Ureter (tissue), 1 donor: ENCODE measurements around the gene RASAL3. TPM values are rescaled to one million over a fixed set of nuclear protein-coding genes. Genes with fewer than 3 reads are reported as not detected.

Experiments used
- DNase-seq: peaks from one replicate; pipeline ENCODE4 v3.0.0-alpha.2; 2020; ENCODE audit warnings: low spot score
- total RNA-seq: library from RNA; stranded (reverse); gene quantifications from one replicate; pipeline ENCODE4 v1.2.4, GENCODE V29; 2023
- donor health status: DM: yes; HTN: yes; CAD: no.

RASAL3 gene
- total RNA-seq, 1 donor from 2014 or later, result 3.9 TPM

DNA sequence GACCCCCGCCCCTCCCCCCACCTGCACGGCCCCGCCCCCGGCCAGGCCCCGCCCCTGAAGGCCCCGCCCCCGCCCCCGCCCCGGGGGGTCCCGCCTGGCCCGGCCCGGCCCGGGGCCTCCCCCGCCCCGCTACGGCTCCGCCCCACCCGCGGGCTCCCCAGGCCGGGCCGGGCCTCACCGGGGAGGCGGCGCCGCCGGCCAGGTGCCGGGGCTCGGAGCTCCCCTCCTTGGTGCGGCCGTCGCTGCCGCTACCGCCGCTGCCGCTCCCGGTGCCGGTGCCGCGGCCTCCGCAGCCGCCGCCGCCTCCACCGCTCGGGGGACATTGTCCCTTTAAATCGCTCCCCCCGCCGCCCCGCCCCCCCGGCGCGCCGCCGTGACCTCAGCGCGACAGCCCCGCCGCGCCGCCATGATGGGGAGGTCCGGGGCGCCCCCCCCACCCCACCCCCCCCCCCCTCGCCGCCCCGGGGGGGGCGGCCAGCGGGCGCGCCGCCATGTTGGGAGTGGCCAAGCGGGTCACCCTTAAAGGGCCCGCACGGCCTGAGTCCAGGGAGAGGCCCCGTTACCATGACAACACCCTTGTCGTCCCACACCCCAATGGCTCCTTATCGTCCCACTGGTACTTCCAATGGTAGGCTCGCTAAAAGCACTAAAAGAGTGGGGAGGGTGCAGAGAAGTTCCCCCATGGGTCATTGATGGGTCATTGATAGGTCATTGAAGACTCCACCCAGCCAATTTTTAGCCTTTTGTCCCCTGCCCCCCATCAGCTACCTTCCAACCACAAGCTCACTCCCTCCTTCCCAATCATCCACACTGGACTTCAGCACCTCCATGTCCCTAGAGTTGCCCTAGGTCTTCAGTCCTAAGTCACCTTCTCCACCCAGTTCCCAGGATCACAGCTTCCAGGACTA lies 14.5 kb downstream of the RASAL3 start, which contains the start of gene WIZ:
Gene WIZ, minus strand, starts transcription at position 337 of the 908 bp plus-strand sequence. CDS start 1,649 bp downstream, outside the sequence.
- peak; percentile 89 for DNase-seq

DNA sequence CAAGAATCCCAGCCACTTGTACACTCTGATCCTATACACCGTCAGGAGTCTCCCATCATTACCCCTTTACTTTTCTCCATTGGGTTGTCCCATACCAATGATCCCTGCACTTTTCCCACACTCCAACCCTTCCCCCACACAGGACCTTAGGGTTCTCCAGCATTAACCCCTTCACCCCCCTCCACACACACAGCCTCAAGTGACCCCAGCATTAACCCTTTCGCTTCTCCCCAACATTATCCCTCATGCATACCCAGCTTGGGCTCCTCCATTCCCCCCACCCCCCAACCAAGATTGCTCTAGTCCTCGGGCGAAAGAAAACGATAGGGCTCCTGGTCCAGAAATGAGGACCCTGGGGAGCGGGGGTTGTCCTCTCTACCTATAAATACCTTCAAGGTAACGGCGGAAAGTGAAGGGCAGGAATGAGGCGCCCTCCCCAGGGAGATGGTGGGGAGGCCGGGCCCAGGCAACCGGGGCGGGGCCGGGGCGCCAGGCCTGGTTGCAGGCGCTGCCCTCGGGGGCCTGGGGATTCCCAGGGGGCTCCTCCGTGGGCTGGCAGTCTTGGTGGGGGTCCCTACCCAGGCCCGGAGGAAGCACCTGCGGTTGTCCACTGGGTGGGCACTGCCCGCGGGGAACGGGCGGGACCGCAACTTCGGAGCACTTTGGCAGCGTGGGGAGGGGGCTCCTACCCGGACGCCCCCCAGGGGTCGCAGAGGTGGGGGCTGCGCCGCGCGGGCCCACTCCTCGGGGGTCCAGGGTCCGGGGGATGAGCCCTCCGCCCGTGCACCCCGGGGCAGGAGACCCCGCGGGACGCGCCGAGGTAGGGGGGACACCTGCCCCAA lies 15.3 kb downstream of the RASAL3 start:
- no peak for DNase-seq

DNA sequence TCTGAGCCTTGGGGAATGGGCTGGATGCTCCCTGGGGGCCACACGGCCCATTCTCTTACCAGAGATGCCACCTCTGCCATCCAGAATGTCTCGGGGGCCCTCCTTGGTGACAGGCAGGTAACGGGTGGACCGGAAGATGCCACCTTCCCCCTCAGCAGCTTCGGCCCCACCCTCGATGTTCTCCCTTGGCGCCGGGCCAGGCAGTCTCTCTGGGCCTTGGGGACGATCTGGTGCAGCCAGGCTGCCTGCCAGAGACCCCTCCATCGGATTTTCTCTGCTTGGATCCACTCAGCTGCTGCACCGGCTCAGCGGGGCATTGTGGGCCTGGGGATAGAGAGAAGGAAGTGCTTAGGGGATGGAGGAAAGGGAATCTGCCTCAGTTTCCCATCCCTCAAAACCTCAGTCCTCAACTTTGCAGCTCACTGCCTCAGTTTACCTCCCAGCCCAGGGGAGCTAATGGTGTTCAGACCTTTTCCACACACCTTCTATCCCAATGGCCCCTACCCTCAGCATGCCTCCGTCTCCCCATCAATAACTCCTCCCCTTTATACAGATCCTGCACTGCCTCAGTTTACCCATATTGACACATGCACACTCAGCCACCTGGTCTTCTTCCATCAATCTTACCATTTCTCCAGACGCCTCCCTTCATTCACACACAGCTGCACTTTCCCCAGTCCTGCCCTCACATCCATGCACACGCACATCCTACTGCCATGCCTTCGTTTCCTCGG lies 16.1 kb downstream of the RASAL3 start:
- no peak for DNase-seq

DNA sequence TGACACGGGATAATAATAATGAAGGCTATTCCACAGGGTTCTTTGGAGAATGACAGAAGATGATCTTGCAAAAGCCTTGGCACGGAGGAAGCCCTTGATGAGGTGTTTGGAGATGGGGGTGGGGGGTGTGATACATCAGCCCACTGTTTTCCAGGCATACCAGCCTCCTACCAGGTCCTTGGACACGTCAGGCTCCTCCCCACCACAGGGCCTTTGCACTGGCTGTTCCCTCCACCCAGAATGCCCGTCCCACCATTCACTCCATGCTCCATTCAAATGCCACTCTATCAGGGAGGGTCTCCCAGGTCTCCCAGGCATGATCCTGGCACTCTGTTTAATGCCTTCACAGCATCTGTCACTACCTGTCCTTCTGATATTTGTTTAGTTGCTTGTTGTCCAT lies 17.3 kb downstream of the RASAL3 start:
- no peak for DNase-seq

DNA sequence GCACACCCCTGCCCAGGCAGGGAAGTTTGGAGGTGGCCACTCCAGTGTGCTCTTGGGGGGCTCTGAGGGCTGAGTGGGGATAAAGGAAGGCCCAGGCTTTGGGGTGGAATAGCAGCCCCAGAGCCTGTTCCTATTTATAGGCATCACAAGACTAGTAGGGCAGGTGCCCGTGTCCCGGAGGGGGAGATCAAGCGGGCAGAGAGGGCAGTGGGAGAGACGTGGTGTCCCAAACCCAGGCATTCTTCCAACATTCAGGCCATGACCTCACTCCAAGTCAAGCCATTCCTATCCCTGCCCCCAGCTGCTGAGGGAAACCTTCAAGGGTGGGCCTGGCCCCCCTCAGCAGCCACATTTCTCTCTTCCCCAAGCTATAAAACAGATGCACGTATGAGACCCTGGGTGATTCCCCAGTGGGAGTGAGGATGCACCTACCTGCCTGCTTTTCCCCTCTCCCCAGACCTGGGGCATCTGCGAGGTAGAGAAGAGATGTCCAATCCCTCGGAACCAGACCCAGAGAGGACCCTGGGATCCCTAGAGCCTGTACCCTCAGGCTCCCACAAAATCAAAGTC lies 18.5 kb downstream of the RASAL3 start:
- no peak for DNase-seq

DNA sequence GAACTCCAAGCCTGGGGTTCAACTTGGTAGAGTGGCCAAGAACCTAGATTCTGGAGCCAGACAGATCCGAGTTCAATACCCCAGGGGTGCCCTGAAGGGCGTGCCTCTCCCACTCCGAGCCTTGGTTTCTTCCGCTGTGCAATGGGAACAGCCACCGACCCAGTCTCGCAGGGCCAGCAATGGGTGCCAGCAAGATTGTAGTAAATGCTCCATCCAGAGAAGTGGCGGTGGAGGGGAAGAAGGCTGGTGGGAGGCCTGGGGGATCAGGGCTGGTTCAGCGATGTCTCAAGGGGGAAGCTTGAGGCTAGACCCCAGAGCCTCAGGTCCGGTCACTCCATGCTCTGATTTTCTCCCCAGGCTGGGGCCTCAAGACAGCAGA lies 19.1 kb downstream of the RASAL3 start:
- DNase-seq, result no peak

DNA sequence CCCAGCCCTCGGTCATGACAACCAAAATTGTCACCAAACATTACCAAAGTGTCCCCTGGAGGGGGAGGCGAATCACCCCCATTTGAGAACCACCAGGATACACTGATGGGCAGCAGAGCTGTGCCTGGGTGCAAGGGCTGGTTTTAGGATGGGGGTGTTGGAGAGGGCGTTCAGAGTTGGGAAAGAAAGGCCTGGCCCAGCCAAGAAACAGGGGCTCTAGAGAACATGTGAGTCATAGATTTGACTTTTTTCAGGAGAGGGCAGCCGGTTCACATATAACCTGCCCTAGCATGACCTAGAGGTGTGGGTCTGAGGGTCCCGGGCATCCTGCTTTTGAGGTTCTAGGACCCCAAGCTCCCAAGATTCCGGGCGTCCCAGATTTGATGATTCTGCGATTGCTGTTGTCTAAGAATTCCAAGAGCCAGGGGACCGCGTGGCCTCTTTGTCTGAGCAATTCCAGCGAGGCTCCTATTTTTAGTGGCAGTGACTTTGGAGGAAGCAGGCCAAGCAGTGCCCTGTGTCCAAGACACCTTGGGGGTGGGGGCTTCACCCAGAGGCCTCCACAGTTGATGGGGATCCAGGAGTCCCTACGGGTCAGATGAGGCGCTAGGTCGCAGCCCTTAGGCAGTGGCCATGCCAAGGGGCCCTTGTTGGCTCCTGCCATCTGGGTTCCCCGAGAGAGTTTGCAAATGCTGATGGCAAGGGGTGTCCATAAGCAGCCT lies 19.7 kb downstream of the RASAL3 start:
- DNase-seq, result no peak

DNA sequence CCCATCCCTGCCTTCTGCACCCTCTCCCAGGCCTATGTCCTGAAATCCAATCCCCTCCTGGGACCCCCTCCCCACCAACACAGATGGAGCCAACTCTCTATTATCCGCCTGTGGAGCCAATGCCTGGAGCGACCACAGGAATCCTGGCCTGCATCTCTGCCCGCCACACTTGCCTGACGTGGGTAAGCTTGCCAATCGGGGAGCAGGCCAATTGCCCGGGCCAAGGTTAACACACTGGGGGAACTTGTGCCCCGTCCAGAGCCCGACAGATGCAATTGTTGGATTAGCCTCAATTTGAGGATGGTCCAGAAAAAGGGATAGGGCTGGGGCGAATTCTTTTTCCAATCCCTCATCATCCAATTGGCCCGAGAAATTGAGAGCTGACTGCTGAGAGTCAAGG lies 20.5 kb downstream of the RASAL3 start:
- DNase-seq, result no peak

DNA sequence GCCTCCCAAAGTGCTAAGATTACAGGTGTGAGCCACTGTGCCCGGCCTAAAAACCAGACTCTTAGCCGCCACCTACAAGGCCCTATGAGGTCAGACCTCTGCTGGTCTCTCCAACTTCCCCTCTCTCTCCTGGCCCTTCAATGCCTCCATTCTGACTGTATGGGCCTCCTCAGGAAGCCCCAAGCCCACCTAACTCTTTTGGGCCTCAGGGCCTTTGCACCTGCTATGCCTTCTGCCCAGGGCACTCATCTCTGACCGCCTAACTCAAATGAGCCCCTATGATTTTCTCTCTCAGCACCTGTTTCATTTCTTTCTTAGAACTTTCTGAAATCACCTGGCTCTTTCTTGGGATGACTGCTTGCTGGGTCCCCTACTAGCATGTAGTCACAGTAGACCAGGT lies 21.0 kb downstream of the RASAL3 start:
- DNase-seq, result no peak

DNA sequence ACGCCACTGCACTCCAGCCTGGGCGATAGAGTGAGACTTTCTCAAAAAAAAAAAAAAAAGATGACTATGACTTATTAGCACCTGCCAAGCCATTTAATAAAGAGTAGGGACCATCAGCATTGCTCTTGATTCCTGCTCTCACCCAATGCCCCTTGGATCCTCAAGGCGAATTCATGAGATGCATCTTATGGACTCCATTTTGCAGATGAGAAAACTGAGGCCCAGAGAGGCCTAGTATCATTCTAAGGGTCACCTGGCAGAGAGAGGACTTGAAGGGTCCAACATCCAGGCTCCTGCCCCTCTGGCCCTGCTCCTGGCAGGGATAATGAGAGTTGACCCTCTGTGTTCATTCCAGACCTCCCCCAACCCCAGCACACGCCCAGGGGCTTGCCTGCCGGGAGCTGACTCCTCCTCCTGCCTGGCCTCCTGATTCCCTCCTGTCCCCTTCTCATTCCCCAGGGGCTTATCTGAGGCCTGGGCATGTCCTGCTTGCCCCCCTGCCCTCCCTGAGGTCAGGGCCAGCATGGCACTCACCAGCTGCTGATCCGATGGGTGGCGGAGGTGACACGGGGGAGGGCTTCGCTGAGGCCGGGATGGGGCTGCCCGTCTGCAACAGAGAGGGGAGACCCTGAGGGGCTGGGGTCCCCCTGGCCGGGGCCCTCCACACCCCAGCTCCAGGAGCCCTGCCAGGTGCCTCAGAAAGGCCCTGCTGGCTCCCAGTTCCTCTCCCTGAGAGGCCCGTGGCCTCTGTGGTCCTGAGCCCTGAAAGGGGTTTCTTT lies 22.0 kb downstream of the RASAL3 start:
- no peak for DNase-seq

DNA sequence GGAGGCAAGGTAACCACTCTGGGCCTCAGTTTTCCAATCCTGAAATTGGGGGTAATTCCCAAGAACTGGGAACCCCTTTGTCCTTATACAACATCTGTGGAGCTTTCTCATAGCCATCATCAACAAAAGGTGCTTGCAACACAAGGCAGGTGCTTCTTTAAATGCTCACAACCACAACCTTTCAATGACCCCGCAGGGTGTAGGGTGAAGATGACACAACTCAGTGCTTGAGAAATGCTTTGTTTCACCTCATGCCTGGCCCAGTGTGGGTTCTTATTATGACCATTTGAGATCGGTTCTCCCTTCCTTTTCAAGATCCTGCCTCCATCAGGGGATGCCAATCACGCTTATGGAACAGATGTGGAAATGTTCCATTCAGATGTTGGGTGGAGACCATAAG lies 23.0 kb downstream of the RASAL3 start:
- DNase-seq, result no peak

DNA sequence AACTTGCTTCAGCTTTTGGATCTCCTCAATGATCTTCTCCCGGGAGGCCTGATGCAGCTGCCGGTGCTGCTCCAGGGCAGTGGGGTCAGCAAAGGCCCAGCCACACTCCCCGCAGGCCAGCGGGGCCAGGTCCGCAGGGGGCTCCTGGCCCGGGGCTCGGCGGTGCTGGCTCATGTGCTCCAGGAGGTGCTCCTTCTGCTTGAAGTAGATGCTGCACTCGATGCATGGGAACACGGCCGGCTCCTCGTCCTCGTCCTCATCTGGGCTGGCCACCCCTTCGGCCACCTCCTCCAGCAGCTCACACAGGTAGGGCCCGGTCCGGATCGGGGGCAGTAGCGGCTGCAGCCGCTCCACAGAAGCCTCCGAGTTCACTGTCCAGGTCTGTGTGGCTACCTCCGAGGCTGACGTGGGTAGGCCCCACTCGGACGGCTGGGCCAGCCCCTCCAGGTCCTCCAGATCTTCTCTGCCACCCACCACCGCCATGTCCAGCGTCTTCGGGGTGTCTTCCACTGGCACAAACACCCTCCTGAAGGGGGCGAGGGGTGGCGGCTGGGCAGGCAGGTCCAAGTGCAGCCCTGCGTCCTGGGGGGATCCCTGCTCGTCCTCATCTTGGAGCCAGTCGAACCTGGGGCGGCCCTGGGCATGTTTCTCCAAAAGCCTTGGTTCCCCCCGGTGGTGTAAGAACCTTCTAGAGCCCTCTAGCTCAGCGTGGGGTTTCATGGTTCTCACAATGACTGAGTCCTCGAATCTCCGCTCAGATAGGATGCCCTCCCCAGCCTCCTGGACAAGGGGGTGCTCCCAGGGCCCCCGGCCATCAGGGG lies 24.3 kb downstream of the RASAL3 start:
- no peak for DNase-seq

DNA sequence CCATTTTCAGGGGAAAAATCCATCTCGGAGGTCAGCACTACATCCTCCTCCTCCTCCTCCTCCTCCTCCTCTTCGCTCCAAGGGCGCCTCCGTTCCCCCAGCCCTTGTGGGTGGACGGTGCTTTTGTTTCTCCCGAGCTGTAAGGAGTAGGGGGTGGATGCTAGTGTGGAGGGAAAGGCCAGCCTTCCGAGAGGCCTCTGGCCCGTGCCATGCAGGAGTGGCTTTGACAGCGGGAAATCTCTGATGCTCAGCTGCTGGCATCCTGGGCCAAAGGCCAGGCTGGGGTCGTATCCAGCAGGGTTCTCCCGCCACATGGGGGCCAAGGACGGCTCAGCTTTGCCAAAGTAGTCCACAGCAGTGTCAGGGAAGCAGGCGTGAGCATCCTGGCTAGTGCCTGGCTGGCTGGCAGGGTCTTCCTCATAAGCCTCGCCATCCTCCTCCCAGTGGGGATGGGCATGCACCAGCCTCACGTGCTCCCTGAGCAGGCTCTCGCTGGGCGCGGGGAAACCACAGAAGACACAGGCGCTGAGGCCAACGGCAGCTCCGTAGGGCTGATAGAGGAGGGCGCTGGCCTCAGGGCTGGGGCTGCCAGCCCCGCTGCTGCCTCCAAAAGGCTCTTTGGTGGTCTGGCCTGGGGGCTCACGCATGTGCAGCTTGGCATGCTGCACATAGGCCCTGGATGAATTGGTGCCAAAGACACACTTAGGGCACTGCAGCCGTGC lies 25.1 kb downstream of the RASAL3 start:
- DNase-seq, result no peak

DNA sequence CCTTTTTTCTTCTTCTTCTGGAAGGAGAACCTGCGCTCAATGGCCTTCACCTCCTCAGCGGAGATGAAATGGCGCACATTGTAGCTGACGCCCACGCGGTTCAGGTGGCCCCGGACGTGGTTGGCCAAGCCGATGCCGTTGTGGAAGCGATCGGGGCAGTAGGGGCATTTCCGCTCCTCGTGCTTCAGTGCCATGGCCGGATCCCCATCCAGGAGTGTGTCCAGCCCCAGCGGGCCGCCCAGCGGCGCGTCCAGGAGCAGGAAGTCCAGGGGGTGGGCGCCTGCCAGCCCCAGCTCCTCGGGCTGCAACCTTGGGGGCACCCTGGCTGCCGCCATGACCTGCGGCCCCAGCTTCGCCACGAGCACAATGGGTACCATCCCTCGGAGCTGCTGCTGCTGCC lies 25.8 kb downstream of the RASAL3 start:
- DNase-seq, result no peak

DNA sequence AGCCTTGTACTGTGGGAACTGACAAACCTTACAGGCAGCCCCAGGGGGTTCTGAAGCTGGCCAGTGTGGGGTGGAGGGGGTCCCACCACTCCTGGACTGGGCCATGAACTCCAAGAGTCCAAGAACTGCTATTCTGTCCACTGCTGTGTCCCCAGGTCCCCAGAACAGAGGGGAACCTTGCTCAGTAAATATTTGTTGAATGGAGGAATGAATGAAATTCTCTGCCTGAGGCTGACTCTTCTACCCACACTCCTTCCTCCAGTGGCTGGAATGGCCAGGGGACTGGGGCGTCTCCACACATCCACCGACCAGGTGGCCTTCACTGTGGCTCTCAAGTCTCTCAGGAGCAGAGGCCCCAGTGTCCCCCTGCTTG lies 26.2 kb downstream of the RASAL3 start:
- no peak for DNase-seq

DNA sequence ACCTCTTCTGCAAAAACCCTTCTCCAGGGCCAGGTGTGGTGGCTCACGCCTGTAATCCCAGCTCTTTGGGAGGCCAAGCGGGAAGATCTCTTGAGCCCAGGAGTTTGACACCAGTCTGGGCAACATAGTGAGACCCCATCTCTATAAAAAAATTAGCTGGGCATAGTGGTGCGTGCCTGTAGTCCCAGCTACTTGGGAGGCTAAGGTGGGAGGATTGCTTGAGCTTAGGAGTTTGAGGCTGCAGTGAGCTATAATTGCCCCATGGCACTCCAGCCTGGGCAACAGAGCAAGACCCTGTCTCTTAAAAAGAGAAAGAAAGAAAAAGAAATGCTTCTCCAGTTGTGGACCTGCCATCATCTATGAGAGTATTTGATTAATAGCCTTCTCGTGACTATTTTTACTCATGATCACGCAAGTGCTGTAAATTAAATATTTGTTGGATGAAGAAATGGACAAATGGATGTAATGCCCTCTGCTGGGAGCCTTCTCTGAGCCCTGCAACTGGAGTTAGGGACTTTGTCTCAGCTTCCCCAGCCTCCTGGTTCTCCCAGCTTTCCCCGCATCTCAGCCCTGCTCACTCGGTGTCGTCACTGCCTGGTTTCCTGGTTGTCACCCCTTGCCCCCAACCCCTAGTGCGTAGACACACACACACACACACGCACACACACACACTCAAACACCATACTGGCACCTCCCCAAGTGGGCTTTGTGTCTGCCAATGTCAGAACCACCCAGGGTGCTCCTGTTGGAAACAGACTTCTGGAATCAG lies 26.8 kb downstream of the RASAL3 start:
- no peak for DNase-seq

DNA sequence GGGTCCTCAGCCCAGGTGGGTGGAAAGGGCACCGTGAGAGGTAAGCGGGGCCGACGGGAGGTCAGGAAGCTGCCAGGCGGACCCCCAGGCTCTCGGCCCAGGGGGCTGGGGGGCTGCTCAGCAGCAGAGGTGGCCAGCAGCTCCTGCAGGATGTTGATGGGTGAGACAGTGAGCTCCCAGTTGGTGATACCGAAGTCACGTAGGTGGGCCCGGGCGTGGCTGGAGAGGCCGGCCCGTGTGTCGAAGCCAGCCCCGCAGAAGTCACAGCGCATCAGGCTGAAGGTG lies 27.6 kb downstream of the RASAL3 start:
- no peak for DNase-seq
